HepG2 (cell line): ENCODE measurements around the gene CD79A. TPM values are rescaled to one million over a fixed set of nuclear protein-coding genes. Genes with fewer than 3 reads are reported as not detected.

Experiments used
- CHD4 ChIP-seq: fragments of 200-600 bp; sonication (generic); IDR thresholded peaks from 2 replicates; pipeline ENCODE4 v1.7.0; 2017; ENCODE audit warnings: mild to moderate bottlenecking, low read length, borderline replicate concordance
- GFI1 ChIP-seq: sonication (generic); formaldehyde crosslinking; IDR thresholded peaks from 2 replicates; pipeline ENCODE4 v1.5.0; 2020; ENCODE audit warnings: missing genetic modification reagents, mild to moderate bottlenecking, borderline replicate concordance
- HDAC6 ChIP-seq: fragments of 200-600 bp; sonication (generic); IDR thresholded peaks from 2 replicates; pipeline ENCODE4 v1.7.0; 2017; ENCODE audit warnings: mild to moderate bottlenecking, antibody characterized with exemption, low read length, low read depth
- JARID2 ChIP-seq: sonication (generic); formaldehyde crosslinking; IDR thresholded peaks from 2 replicates; pipeline ENCODE4 v1.8.1; 2023; ENCODE audit warnings: missing genetic modification reagents, inconsistent platforms; ENCODE audit not compliant: insufficient replicate concordance
- MXI1 ChIP-seq: IDR thresholded peaks from 3 replicates; pipeline ENCODE4 v1.6.1; 2012; ENCODE audit warnings: low read depth, low read length, inconsistent platforms, borderline replicate concordance
- NFE2L1 ChIP-seq: sonication (generic); formaldehyde crosslinking; IDR thresholded peaks from 2 replicates; pipeline ENCODE4 v1.4.0; 2020; ENCODE audit warnings: missing genetic modification reagents, mild to moderate bottlenecking, borderline replicate concordance
- POLR2G ChIP-seq: fragments of 200-400 bp; formaldehyde crosslinking; IDR thresholded peaks from 2 replicates; pipeline ENCODE4 v1.6.1; 2018; ENCODE audit warnings: mild to moderate bottlenecking, low read depth, low read length, moderate library complexity
- RNF2 ChIP-seq: fragments of 450-650 bp; conservative IDR thresholded peaks from 2 replicates; pipeline ENCODE4 v1.6.1; 2016; ENCODE audit warnings: low read depth
- RORA ChIP-seq: sonication (generic); formaldehyde crosslinking; IDR thresholded peaks from 2 replicates; pipeline ENCODE4 v1.5.0; 2020; ENCODE audit warnings: mild to moderate bottlenecking, missing genetic modification reagents, moderate library complexity
- STAG1 ChIP-seq: sonication (generic); formaldehyde crosslinking; IDR thresholded peaks from 2 replicates; pipeline ENCODE4 v1.4.0; 2020; ENCODE audit warnings: missing genetic modification reagents
- TCF7L2 ChIP-seq: IDR thresholded peaks from 2 replicates; pipeline ENCODE4 v1.6.1; 2011; ENCODE audit warnings: mild to moderate bottlenecking, low read depth, low read length, moderate library complexity
- THAP11 ChIP-seq: IDR thresholded peaks from 2 replicates; pipeline ENCODE4 v1.6.1; 2016; ENCODE audit warnings: missing biosample characterization, missing genetic modification reagents
- ZKSCAN8 ChIP-seq: IDR thresholded peaks from 2 replicates; pipeline ENCODE4 v1.6.1; 2016; ENCODE audit warnings: borderline replicate concordance, missing genetic modification reagents, missing compliant biosample characterization
- ZNF160 ChIP-seq: sonication (generic); formaldehyde crosslinking; IDR thresholded peaks from 2 replicates; pipeline ENCODE4 v1.8.0; 2022; ENCODE audit warnings: mild to moderate bottlenecking, inconsistent platforms, missing genetic modification reagents
- ZNF207 ChIP-seq: fragments of 450-650 bp; IDR thresholded peaks from 2 replicates; pipeline ENCODE4 v1.6.1; 2016; ENCODE audit warnings: antibody characterized with exemption, borderline replicate concordance
- ZNF614 ChIP-seq: IDR thresholded peaks from 2 replicates; pipeline ENCODE4 v1.6.1; 2018; ENCODE audit warnings: missing biosample characterization, missing genetic modification reagents, inconsistent platforms, borderline replicate concordance
- ZNF709 ChIP-seq: sonication (generic); formaldehyde crosslinking; IDR thresholded peaks from 2 replicates; pipeline ENCODE4 v1.5.0; 2020; ENCODE audit warnings: mild to moderate bottlenecking, missing genetic modification reagents
- polyA plus RNA-seq, 8 experiments: library from polyadenylated mRNA; depleted of rRNA in 3 of 8; stranded (reverse) in 7 of 8; unstranded in 1 of 8; fragments of >200 nt; fragmentation: Illumina TruSeq in 4 of 8; extraction: Trizol in 4 of 8; gene quantifications; 2 replicates each; pipeline versions ENCODE4 v1.2.1 to v1.2.3, GENCODE V29; 2011 to 2016; ENCODE audit warnings: low read depth in 4 of 8, missing spikeins in 1 of 8, mixed read lengths in 1 of 8; ENCODE audit not compliant: insufficient read depth in 1 of 8
- total RNA-seq, 5 experiments: library from RNA; depleted of rRNA; stranded (reverse); fragments of >200 nt; fragmentation: Illumina TruSeq; extraction: Trizol; gene quantifications; 2 replicates each; pipeline ENCODE4 v1.2.3, GENCODE V29; 2016; ENCODE audit warnings: low read depth in 1 of 5
- TF ChIP-seq, protein P1 (sequence below): sonication (generic); formaldehyde crosslinking; IDR thresholded peaks from 2 replicates; pipeline ENCODE4 v1.5.0; 2020; ENCODE audit warnings: mild to moderate bottlenecking, missing genetic modification reagents
- TF ChIP-seq, protein P2 (sequence below): sonication (generic); formaldehyde crosslinking; IDR thresholded peaks from 2 replicates; pipeline ENCODE4 v1.4.0; 2020; ENCODE audit warnings: missing genetic modification reagents
- TF ChIP-seq, protein P3 (sequence below): sonication (generic); formaldehyde crosslinking; IDR thresholded peaks from 2 replicates; pipeline ENCODE4 v1.4.0; 2020; ENCODE audit warnings: missing genetic modification reagents
- TF ChIP-seq, protein P4 (sequence below): sonication (generic); formaldehyde crosslinking; IDR thresholded peaks from 2 replicates; pipeline ENCODE4 v1.4.0; 2020; ENCODE audit warnings: low read depth, mild to moderate bottlenecking, missing genetic modification reagents

The CD79A gene
- total and polyA plus RNA-seq, 2 of the 13 experiments (the other 11 are each of a cell fraction or from before 2014, with no cell fraction given) = 0.24 to 0.33 TPM

DNA sequence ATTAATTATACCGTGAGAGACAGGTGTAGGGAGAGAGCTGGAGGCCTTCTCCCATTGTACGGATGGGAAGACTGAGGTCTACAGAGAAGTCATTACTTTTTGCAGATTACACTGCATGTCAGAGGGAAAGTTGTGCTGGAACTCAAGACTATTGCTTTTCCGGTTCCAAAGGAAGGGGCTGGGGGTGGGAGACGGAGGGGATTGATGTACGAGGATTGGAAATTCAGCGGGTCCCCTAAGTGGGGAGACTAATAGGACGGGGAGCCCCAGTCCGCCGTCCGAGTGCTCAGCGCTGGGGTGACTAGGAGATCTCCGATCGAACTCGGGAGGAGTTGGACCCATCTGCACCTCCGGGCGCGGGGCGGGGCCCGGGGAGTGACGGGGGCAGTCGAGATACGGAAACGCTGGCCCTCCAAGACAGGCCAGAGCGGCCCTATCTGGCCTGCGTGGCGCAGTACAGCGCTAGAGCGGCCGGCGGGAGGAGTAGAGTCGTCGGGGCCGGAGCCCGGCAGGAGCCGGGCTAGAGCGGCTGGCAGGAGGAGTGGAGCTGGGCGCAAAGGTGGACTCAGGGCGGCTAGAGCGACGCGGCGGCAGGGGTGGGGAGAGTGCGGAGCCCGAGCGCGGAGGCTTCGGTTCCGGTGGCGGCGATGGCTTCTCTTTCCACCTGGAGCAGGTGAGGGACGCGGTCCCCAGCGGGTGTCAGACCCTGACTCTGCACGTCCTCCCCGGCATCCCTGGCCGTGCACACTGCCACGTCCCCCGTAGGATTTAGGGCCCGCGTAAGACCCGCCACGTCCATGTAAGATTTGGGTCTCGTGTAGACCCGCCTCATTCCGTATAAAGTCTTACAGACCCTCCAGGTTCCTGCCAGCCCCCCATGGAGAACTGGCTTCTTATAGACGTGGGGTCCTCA is 7.0 kb downstream of the CD79A start (continued):
- TF ChIP-seq, protein P1, sequence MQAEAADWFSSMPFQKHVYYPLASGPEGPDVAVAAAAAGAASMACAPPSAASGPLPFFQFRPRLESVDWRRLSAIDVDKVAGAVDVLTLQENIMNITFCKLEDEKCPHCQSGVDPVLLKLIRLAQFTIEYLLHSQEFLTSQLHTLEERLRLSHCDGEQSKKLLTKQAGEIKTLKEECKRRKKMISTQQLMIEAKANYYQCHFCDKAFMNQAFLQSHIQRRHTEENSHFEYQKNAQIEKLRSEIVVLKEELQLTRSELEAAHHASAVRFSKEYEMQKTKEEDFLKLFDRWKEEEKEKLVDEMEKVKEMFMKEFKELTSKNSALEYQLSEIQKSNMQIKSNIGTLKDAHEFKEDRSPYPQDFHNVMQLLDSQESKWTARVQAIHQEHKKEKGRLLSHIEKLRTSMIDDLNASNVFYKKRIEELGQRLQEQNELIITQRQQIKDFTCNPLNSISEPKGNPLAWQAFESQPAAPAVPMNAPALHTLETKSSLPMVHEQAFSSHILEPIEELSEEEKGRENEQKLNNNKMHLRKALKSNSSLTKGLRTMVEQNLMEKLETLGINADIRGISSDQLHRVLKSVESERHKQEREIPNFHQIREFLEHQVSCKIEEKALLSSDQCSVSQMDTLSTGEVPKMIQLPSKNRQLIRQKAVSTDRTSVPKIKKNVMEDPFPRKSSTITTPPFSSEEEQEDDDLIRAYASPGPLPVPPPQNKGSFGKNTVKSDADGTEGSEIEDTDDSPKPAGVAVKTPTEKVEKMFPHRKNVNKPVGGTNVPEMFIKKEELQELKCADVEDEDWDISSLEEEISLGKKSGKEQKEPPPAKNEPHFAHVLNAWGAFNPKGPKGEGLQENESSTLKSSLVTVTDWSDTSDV (CRISPR knock-in tag) = no peak
- TF ChIP-seq, protein P2, sequence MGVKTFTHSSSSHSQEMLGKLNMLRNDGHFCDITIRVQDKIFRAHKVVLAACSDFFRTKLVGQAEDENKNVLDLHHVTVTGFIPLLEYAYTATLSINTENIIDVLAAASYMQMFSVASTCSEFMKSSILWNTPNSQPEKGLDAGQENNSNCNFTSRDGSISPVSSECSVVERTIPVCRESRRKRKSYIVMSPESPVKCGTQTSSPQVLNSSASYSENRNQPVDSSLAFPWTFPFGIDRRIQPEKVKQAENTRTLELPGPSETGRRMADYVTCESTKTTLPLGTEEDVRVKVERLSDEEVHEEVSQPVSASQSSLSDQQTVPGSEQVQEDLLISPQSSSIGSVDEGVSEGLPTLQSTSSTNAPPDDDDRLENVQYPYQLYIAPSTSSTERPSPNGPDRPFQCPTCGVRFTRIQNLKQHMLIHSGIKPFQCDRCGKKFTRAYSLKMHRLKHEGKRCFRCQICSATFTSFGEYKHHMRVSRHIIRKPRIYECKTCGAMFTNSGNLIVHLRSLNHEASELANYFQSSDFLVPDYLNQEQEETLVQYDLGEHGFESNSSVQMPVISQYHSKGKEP (CRISPR knock-in tag) = peak; percentile 56; the same call in 1 of the 2 replicates
- no peak for TF ChIP-seq TCF7L2
- TF ChIP-seq STAG1 (CRISPR knock-in tag) = no peak
- TF ChIP-seq ZKSCAN8 (CRISPR knock-in tag) = peak; percentile 37; the same call in 1 of the 2 replicates
- 0 out of 2 replicates have a peak, but pooled peaks have one; percentile 30 for TF ChIP-seq ZNF160
- TF ChIP-seq GFI1 (CRISPR knock-in tag) = no peak; the same call in 1 of the 2 replicates
- TF ChIP-seq, protein P3, sequence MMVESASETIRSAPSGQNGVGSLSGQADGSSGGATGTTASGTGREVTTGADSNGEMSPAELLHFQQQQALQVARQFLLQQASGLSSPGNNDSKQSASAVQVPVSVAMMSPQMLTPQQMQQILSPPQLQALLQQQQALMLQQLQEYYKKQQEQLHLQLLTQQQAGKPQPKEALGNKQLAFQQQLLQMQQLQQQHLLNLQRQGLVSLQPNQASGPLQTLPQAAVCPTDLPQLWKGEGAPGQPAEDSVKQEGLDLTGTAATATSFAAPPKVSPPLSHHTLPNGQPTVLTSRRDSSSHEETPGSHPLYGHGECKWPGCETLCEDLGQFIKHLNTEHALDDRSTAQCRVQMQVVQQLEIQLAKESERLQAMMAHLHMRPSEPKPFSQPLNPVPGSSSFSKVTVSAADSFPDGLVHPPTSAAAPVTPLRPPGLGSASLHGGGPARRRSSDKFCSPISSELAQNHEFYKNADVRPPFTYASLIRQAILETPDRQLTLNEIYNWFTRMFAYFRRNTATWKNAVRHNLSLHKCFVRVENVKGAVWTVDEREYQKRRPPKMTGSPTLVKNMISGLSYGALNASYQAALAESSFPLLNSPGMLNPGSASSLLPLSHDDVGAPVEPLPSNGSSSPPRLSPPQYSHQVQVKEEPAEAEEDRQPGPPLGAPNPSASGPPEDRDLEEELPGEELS = peak; percentile 61; the same call in 1 of the 2 replicates
- TF ChIP-seq MXI1 = peak; percentile 70; the same call in 1 of the 3 replicates
- peak; percentile 84 for TF ChIP-seq ZNF614
- peak; percentile 96 for TF ChIP-seq THAP11
- TF ChIP-seq RNF2 = no peak
- TF ChIP-seq HDAC6 = 0 out of 2 replicates have a peak, but pooled peaks have one; percentile 62
- TF ChIP-seq POLR2G = peak; percentile 84
- no peak for TF ChIP-seq NFE2L1 (CRISPR knock-in tag)
- TF ChIP-seq CHD4 = peak; percentile 100; the same call in 1 of the 2 replicates
- no peak for TF ChIP-seq RORA
- TF ChIP-seq, protein P4, sequence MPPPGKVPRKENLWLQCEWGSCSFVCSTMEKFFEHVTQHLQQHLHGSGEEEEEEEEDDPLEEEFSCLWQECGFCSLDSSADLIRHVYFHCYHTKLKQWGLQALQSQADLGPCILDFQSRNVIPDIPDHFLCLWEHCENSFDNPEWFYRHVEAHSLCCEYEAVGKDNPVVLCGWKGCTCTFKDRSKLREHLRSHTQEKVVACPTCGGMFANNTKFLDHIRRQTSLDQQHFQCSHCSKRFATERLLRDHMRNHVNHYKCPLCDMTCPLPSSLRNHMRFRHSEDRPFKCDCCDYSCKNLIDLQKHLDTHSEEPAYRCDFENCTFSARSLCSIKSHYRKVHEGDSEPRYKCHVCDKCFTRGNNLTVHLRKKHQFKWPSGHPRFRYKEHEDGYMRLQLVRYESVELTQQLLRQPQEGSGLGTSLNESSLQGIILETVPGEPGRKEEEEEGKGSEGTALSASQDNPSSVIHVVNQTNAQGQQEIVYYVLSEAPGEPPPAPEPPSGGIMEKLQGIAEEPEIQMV (CRISPR knock-in tag) = no peak
- no peak for TF ChIP-seq ZNF709
- TF ChIP-seq JARID2 (CRISPR knock-in tag) = no peak
- TF ChIP-seq ZNF207 = no peak
